Measurements from ENCODE around the gene IGFBP4.

IGFBP4 gene

DNA sequence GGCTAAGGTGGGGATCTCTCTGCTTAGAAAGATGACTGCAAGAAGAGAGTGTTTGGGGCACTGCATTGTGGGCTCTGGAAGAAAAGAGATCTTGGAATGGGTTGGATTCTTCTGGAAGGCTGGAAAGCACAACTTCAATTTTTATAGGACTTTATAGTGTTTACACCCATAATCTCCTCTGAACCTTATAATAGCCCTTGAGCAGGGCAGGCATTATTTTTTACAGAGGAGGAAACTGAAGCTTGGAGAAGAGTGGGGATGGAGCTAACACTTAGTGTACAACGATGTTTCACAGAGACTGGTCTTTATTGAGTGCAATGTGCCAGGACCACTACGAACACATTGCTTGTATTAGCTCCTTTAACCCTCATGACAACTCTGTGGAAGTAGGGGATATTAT lies 47.7 kb downstream of the IGFBP4 start:
- H3K4me3 ChIP-seq (ENCODE audit: low read depth, low read length): no peak overlapping the region
- TF ChIP-seq, protein P1, sequence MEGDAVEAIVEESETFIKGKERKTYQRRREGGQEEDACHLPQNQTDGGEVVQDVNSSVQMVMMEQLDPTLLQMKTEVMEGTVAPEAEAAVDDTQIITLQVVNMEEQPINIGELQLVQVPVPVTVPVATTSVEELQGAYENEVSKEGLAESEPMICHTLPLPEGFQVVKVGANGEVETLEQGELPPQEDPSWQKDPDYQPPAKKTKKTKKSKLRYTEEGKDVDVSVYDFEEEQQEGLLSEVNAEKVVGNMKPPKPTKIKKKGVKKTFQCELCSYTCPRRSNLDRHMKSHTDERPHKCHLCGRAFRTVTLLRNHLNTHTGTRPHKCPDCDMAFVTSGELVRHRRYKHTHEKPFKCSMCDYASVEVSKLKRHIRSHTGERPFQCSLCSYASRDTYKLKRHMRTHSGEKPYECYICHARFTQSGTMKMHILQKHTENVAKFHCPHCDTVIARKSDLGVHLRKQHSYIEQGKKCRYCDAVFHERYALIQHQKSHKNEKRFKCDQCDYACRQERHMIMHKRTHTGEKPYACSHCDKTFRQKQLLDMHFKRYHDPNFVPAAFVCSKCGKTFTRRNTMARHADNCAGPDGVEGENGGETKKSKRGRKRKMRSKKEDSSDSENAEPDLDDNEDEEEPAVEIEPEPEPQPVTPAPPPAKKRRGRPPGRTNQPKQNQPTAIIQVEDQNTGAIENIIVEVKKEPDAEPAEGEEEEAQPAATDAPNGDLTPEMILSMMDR (IDR thresholded peaks at IDR 0.05; ENCODE audit: control insufficient read depth, extremely low read depth, insufficient read depth): no peak
- DNase-seq (ENCODE audit: low read depth): no peak

DNA sequence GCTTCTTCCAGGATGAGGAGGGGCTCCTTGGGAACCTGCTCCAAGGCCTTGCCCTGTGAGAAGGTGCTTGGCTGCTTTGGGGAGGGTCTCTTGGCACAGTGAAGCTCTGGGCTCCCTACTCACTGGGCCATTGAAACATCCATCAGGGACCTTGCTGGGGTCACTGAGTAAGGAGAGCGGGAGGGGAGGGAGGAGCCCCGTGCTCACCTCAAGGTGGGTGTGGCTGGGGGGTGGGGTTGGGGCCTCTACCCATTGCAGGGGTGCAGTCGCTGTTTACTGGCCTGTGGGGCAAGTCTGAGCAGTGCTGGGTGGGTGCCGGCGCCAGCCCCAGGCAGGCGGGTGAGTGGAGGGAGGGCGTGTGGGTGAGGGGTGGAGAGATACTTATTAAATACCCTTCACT lies 48.2 kb downstream of the IGFBP4 start:
- no peak overlapping the region for H3K4me3 ChIP-seq (ENCODE audit: low read depth, low read length)
- TF ChIP-seq, protein P1 (IDR thresholded peaks at IDR 0.05; ENCODE audit: control insufficient read depth, extremely low read depth, insufficient read depth): no peak
- DNase-seq (ENCODE audit: low read depth): no peak

DNA sequence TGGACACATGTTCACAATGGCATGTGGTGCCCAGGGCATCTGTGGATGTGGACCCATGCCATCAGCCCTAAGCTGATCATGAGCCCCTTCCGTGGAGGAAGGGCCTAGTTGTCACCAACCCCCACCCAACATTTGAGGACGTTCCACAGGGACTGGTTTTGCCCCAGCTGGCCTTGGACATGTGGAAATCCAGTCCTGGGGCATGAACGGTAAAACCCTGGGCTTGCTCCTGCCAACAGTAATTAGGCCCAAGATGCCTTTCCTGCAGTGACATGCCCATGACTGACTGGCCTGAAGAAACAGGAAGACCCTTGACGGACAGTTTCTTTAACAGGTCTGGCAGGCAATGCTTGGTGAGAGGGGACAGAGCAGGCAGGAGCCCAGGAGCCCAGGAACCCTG lies 50.4 kb downstream of the IGFBP4 start:
- no peak overlapping the region for H3K4me3 ChIP-seq (ENCODE audit: low read depth, low read length)
- TF ChIP-seq, protein P1 (IDR thresholded peaks at IDR 0.05; ENCODE audit: control insufficient read depth, extremely low read depth, insufficient read depth): no peak
- no peak for DNase-seq (ENCODE audit: low read depth)

DNA sequence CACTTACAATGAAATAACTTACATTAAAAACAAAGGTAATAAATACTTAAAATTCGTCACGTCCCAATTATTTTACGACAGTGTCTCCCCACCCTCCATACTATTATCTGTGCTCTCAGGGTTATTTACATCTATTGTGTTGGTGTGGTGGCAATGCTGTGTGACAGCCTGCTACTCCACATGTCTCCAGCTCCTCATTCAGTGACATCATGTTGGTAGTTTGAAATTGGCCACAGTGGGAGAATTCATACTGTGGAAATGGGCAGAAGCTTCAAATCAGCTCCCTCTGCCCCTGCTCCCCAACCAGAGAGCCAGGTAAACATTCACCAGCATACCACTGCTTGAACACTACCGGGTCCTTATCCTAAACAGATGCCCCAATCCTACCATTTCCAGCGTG lies 51.9 kb downstream of the IGFBP4 start:
- DNase-seq (ENCODE audit: low read depth): no peak
- no peak overlapping the region for H3K4me3 ChIP-seq (ENCODE audit: low read depth, low read length)
- TF ChIP-seq, protein P1 (IDR thresholded peaks at IDR 0.05; ENCODE audit: control insufficient read depth, extremely low read depth, insufficient read depth): no peak

DNA sequence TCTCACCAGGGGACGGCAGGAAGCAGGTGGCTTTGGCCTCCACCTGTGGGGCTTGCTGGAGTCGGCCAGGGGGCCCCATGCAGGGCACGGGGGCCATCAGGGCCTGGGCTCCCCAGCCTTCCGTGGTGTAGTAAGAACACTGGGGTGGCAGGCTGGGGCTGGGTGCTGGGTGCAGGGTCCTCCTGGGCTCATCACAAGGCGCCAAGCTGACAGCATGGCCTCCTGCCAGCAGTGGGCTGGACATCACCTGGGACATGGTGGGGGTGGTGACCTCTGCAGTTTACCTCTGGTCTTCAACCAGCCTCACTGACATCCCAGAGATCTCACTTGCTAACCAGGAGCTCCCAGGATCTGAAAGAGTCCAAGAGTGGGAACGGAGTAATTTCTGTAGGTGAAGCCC lies 52.9 kb downstream of the IGFBP4 start:
- no peak overlapping the region for H3K4me3 ChIP-seq (ENCODE audit: low read depth, low read length)
- TF ChIP-seq, protein P1 (IDR thresholded peaks at IDR 0.05; ENCODE audit: control insufficient read depth, extremely low read depth, insufficient read depth): no peak
- DNase-seq (ENCODE audit: low read depth): no peak

DNA sequence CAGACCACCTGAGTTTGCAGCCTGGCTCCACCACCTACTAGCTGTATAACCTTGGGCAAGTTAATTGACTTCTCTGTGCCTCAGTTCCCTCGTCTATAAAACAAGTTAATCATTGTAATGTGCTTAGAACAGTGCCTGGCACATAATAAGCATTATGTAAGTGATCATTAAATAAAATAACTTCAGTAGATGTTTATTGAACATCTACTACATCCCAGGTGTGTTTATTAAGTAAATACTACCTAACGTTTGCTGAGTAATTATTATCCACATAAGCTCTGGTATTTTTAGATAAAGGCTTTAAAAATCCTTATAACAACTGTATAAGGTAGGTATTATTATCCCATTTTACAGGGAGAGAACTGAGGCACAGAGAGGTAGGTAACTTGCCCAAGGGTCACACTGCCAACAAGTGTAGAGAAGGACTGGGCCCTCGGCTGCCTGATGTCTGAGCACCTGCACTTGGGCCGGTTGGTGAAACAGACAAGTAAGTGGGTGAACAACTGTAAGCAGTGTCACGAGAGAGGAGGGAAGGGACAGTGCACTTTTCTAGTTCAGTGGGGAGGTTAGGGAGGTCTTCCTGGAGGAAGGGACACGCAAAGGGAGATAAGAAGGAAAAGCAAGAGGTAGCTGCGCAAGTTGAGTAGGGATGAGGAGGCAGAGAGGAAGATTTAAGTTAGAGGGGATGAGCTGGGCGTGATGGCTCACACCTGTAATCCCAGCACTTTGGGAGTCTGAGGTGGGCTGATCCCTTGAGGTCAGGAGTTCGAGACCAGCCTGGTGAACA lies 53.6 kb downstream of the IGFBP4 start:
- DNase-seq (ENCODE audit: low read depth): no peak
- TF ChIP-seq, protein P1 (IDR thresholded peaks at IDR 0.05; ENCODE audit: control insufficient read depth, extremely low read depth, insufficient read depth): no peak

DNA sequence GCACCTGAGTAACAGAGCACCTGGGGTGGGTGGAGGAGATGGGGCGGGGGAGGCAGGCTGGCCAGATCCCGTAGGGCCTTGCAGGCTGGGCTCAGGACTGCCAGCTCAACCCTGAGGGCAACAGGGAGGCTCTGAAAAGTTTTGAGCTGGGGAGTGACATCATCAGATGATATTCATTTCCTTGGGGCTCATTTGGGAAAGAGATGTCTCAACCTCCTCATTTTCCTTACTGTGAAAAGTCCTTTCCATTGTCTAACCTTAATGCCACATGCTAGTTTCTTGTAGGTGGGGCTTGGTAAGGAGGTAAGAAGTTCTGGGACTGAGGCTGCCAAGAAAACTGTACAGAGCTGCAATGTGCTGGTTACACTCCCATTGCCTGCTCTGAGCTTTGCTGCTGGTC lies 54.4 kb downstream of the IGFBP4 start:
- TF ChIP-seq, protein P1 (IDR thresholded peaks at IDR 0.05; ENCODE audit: control insufficient read depth, extremely low read depth, insufficient read depth): no peak
- H3K4me3 ChIP-seq (ENCODE audit: low read depth, low read length): no peak overlapping the region
- no peak for DNase-seq (ENCODE audit: low read depth)

More for the DNA sequence above, 53.6 kb downstream of the IGFBP4 start:
- H3K4me3 ChIP-seq (ENCODE audit: low read depth, low read length): no peak overlapping the region

Data from LNCaP clone FGC (cell line).